Muscle layer of colon (tissue), 2 donors: Measurements from ENCODE around the gene KCNT2.

Experiments
- H3K27ac ChIP-seq: one replicate; pipeline ENCODE4 v1.7.0; 2013; ENCODE audit warnings: low read depth, mild to moderate bottlenecking, low read length, moderate library complexity
- H3K27me3 ChIP-seq, 2 donors: one replicate each; pipeline ENCODE4 v1.7.0; 2013; ENCODE audit warnings: low read length in 2 of 2, mild to moderate bottlenecking in 2 of 2; ENCODE audit not compliant: insufficient read depth in 2 of 2, control insufficient read depth in 1 of 2
- H3K36me3 ChIP-seq: one replicate; pipeline ENCODE4 v1.7.0; 2013; ENCODE audit warnings: mild to moderate bottlenecking, low read length; ENCODE audit not compliant: insufficient read depth
- H3K4me1 ChIP-seq: one replicate; pipeline ENCODE4 v1.7.0; 2013; ENCODE audit warnings: mild to moderate bottlenecking, low read length; ENCODE audit not compliant: insufficient read depth
- H3K4me3 ChIP-seq, 2 donors: one replicate each; pipeline ENCODE4 v1.7.0; 2013; ENCODE audit warnings: low read length in 2 of 2, low read depth in 1 of 2, mild to moderate bottlenecking in 1 of 2, moderate library complexity in 1 of 2
- H3K9ac ChIP-seq: one replicate; pipeline ENCODE4 v1.7.0; 2013; ENCODE audit warnings: low read length
- H3K9me3 ChIP-seq: one replicate; pipeline ENCODE4 v1.7.0; 2013; ENCODE audit warnings: mild to moderate bottlenecking, low read length
- donor health status: abdominal sarcoma.
- donor health status: Adenocarcinoma of cecum.

Gene KCNT2

DNA sequence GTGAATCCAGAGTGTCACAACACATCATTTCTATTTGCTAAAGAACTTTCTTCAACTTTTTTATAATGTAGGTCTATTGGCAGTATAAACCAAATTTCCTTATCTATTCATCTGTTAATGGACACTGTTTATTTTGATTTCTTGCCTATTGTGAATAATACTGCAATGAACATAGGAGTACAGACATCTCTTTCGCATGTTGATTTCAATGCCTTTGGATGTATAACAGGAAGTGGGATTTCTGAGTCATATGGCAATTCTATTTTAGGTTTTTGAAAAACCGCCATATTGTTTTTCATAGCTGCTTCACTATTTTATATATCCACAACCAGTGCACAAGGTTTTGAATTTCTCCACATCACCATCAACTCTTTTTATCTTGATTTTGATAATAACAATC lies 198.7 kb downstream of the KCNT2 start:
- no peaks in the 10 kb centered on the region for H3K27me3 ChIP-seq
- H3K27ac ChIP-seq: no peak overlapping the region
- H3K4me3 ChIP-seq: no peak overlapping the region
- H3K4me1 ChIP-seq: peaks cover 20% of the 10 kb centered on the region
- H3K36me3 ChIP-seq: no peaks in the 10 kb centered on the region
- no peaks in the 10 kb centered on the region for H3K9me3 ChIP-seq
- H3K9ac ChIP-seq: no peak overlapping the region

DNA sequence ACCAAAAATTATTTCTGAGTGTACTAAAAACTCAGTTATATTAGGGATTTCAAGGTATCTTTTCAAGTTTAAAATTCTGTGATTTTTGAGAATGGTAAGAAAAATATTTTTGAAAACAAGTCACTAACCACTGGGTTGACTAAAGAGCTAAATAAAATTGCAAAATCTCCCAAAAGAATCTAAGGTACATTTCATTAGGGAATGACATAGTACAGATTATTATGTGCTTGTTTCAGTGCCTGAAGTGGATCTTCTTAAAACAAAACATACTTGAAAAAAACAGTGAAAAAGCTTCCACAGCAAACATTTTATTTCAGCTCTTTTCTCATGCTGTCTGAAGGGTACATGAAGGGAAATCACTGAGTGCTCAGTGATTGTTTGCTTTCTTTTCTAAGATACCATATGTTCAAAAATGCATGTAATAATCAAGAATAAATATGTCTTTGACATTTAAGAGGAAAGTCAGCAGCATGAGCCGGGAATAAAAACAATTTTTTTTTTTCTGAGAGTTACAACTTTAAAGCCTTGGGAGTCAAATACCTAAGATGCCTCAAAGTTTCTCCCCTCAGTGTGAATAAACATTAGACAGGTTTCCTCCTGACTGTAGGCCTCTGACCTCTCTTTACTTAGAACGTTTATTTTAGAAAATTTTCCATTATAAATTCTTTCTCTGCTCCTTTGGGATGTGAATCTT lies 200.7 kb downstream of the KCNT2 start:
- Histone ChIP-seq H3K27ac (peak overlapping the region; percentile 23), H3K4me3 (no peak overlapping the region), H3K9ac (no peak overlapping the region), H3K9me3 (no peaks in the 10 kb centered on the region), H3K4me1 (peaks cover 20% of the 10 kb centered on the region), H3K27me3 (no peaks in the 10 kb centered on the region), H3K36me3 (no peaks in the 10 kb centered on the region)

DNA sequence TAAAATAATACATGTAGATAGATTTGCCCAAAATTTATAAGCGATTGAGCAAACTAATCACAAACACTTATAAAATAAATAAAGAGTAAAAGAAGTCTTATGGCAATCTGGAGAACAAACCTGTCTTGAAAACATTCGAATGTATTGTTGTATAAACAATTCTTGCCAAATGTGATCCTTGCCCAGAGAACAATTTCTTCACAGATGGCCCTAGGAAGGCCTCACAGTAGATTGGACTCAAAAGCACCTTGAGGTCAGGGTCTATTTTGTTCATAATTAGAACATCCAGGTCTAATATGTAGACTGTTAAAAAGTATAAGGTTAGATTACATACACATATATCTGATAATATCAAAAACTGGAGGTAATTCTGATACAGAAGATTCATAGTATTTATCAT lies 202.4 kb downstream of the KCNT2 start:
- Histone ChIP-seq H3K36me3 (no peaks in the 10 kb centered on the region), H3K4me3 (no peak overlapping the region), H3K4me1 (peaks cover 20% of the 10 kb centered on the region), H3K27me3 (no peaks in the 10 kb centered on the region), H3K9ac (no peak overlapping the region), H3K9me3 (no peaks in the 10 kb centered on the region), H3K27ac (no peak overlapping the region)

DNA sequence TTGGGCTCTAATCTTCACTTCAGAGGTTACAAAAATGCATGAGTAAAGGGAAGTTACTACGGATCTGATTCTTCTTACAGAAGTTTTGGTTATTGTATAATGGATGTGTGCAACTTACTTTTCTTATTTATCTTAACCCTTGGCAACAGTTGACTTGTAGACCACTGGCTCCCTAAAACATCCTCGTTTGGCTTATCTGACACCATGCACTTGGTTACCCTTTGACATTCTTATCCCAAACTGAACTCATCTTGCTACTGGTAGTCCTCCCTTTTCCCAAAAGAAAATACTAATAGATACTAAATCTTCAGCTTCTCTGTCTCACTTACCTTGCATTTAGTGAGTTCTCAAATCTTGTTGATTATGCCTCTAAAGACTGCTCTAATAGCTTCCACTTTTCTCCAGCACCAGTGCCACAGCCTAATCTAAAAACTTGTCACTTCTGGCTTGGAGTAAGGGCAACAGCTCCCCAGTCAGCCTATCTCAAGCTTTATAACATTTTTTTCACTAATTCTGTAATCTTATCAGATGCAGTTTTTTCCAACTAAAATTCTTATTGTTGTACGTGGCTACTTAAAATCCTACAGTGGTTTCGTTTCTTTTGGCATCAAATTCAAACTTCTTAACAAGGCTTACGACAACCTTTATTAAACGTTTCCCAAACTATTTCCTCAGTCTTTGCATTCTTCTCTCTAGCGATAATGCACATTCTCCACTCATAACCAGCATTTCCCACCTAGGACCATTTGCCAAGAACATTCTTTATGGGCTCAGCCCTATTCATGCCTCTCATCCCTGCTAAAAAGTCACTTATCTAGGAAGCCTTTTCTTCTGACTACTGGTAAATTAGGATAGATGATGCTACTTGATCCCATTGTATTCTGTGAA lies 204.2 kb downstream of the KCNT2 start:
- Histone ChIP-seq H3K9ac (no peak overlapping the region), H3K27ac (no peak overlapping the region), H3K36me3 (no peaks in the 10 kb centered on the region), H3K4me3 (no peak overlapping the region), H3K4me1 (peaks cover 20% of the 10 kb centered on the region), H3K27me3 (no peaks in the 10 kb centered on the region), H3K9me3 (no peaks in the 10 kb centered on the region)

DNA sequence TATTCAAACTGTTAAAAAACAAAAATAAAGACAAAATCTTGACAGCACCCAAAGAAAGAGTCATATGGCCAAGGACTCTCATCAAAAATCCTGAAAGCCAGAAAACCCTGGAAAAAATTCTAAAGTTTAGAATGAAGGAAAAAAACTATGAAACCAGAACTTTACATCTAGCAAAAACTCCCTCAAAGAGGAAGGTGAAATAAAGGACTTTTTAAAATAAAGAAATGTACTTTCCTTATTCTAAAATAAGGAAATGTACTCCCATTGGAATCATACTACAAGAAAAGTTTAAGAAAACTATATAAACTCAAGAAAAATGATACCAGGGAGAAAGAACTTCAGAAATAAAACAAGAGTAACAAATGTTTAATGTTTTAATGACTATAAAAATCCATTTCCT lies 206.3 kb downstream of the KCNT2 start:
- Histone ChIP-seq H3K27ac (no peak overlapping the region), H3K4me3 (no peak overlapping the region), H3K4me1 (peaks cover 6% of the 10 kb centered on the region), H3K9me3 (no peaks in the 10 kb centered on the region), H3K27me3 (no peaks in the 10 kb centered on the region), H3K9ac (no peak overlapping the region), H3K36me3 (no peaks in the 10 kb centered on the region)

DNA sequence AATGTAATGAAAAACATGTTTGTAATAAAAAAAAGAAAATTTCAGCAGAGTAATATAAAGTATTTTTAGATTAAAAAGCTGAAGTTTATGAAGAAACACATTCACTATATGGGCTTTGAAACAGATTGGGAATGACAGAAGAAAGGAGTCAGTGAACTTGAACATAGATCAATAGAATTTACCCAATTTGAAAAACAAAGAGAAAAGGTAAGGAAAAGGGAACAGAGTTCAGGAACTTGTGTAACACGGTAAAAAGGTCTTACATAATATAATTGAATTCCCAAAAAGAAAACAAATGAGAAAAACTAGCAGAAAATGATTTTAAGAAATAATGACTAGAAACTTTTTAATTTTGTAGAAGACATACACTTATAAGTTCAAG lies 206.8 kb downstream of the KCNT2 start:
- no peaks in the 10 kb centered on the region for H3K27me3 ChIP-seq
- H3K9ac ChIP-seq: no peak overlapping the region
- no peaks in the 10 kb centered on the region for H3K9me3 ChIP-seq
- no peak overlapping the region for H3K4me3 ChIP-seq
- H3K4me1 ChIP-seq: peaks cover 1% of the 10 kb centered on the region
- no peaks in the 10 kb centered on the region for H3K36me3 ChIP-seq
- no peak overlapping the region for H3K27ac ChIP-seq

DNA sequence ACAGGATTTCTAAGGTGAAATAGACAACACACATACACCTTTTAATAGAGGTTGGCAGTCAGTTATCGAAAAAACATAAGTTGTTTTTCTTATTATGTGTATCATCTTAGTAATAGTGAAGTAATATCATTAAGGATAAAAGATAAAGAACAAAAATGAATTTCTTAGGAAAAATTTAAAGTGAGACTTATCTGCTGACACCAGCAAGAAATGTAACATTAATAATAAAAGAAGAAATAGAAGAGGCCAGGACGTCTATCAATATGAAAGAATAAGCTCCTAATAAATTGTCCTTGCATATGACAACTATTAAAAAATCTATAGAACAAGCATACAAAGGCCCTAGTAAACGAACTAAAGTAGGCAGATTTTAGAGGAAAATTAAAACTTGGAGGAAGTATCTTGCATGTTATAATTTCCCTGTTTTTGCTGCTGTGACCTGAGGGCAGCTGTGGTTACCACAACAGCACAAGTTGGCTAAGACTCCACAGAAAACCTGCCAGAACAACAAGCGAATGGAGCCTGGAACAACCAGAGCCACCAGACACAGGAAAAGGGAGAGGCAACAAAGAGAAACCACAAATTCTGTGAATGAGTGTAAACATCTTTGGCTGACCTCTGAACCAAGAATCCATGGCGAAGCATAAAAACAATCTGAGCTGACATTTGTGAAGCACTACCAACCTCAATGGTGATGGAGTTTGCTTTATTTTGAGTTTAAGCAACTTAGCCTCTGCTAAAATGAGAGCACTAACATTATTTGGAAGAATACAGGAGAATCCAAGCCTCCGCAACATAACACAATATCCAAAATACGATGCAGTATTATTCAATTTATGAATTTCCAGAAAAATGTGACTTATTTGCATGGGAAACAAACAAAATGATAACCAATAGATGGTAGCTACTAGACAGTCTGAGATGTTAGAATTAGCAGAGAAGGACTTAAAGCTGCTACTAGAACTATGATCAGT lies 207.5 kb downstream of the KCNT2 start:
- H3K27ac ChIP-seq: no peak overlapping the region
- no peaks in the 10 kb centered on the region for H3K36me3 ChIP-seq
- no peaks in the 10 kb centered on the region for H3K4me1 ChIP-seq
- no peak overlapping the region for H3K9ac ChIP-seq
- H3K4me3 ChIP-seq: no peak overlapping the region
- no peaks in the 10 kb centered on the region for H3K27me3 ChIP-seq
- no peaks in the 10 kb centered on the region for H3K9me3 ChIP-seq

DNA sequence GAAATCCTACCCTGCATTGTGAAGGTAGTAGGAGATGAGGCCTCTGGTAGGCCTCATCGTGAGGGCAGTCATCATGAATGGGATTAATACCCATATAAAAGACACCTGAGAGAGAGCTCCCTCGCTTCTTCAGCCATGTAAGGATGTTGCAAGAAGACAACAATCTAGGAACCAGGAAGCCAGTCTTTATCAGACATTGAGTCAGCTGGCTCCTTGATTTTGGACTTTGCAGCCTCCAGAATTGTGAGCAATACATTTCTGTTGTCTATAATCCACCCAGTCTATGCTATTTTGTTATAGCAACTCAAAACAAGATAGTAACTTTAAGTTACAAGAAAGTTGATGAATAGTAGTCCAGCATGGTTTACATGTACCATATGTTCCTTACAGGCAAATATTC lies 208.5 kb downstream of the KCNT2 start:
- H3K27ac ChIP-seq: no peak overlapping the region
- H3K9ac ChIP-seq: no peak overlapping the region
- H3K9me3 ChIP-seq: no peaks in the 10 kb centered on the region
- H3K4me3 ChIP-seq: no peak overlapping the region
- H3K4me1 ChIP-seq: no peaks in the 10 kb centered on the region
- no peaks in the 10 kb centered on the region for H3K27me3 ChIP-seq
- H3K36me3 ChIP-seq: no peaks in the 10 kb centered on the region

DNA sequence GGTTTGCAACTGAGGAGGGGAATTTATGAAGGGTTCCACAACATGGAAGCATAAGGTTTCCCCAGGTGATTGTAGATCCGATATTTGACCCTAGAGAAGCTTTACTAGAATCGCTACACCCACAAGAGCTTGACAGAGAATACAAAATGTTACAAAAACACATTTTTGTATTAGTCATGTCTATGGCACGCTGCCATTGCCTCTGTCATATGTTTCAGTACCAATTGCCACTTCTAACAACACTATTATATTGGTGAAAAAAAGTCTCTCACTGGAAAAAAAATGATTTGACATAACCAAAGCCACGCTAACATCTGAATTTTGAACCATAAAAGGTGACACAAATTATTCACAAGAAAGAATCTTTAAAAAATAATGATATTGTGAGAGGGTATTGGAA lies 214.5 kb downstream of the KCNT2 start:
- Histone ChIP-seq H3K4me1 (no peaks in the 10 kb centered on the region), H3K4me3 (no peak overlapping the region), H3K9ac (no peak overlapping the region), H3K9me3 (no peaks in the 10 kb centered on the region), H3K36me3 (no peaks in the 10 kb centered on the region), H3K27ac (no peak overlapping the region), H3K27me3 (no peaks in the 10 kb centered on the region)

DNA sequence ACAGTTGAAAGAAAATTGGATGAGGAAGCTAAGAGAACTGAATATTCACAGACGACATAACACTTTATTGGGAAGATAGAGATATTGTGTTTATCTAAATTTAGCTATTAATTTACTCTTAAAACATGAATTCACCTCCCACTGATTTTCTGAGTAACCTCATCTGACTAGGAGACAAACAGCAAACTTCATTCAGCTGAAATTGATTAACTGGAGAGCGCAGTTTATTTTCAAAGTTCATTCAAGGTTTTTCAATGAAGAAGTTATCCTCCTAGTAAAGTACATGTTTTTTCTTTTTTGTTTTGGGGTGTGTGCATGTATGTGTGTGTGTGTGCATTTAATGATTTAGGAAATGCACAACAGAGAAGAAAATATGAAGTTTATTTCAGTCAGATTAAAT lies 215.0 kb downstream of the KCNT2 start:
- H3K9ac ChIP-seq: no peak overlapping the region
- H3K36me3 ChIP-seq: no peaks in the 10 kb centered on the region
- no peak overlapping the region for H3K4me3 ChIP-seq
- no peaks in the 10 kb centered on the region for H3K4me1 ChIP-seq
- no peaks in the 10 kb centered on the region for H3K9me3 ChIP-seq
- no peak overlapping the region for H3K27ac ChIP-seq
- H3K27me3 ChIP-seq: no peaks in the 10 kb centered on the region

DNA sequence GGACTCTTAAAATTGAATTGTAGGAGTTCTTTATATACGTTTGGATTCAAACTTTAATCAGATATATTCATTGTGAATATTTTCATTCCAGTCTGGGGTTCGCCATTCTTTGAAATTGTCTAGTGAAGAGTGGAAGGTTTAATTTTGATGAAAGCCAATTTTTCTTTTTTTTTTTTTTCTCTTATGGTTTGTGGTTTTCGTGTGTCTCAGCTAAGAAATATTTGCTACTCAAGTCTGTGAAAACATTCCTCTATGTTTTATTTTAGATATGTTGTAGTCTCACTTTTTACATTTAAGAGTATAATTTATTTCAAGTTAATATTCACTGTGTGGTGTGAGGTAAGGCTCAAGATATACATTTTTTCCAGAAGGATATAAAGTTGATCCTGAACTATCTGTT lies 220.5 kb downstream of the KCNT2 start:
- H3K4me3 ChIP-seq: no peak overlapping the region
- H3K27ac ChIP-seq: no peak overlapping the region
- H3K4me1 ChIP-seq: no peaks in the 10 kb centered on the region
- H3K27me3 ChIP-seq: no peaks in the 10 kb centered on the region
- no peaks in the 10 kb centered on the region for H3K36me3 ChIP-seq
- H3K9me3 ChIP-seq: no peaks in the 10 kb centered on the region
- H3K9ac ChIP-seq: no peak overlapping the region
